ENCODE measurements around the gene HSPA1B. TPM values are rescaled to one million over a fixed set of nuclear protein-coding genes. Genes with fewer than 3 reads are reported as not detected.

The HSPA1B gene
- total RNA-seq, 1 experiment from 2014 or later = 85.1 TPM

DNA sequence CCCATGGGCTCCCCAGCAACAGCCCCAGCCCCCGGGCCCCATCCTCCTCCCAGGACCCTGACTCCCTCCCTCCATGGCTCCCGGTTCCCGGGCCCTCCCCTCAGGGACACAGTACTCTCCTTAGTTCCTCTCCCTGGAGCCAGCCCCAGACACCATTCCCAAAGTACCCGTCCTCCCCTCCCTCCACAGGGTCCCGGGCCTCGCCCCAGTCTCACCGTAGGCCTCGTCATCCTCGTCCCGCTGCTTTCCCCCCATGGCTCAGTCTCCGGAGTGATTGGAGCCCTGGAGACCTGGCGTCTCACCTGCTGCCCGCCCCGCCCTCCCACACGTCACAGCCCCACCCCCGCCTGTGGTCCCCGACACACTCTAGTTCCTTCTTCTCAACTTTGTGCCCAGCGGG lies 51.2 kb downstream of the HSPA1B start, which contains the start of gene SLC44A4:
Gene SLC44A4, minus strand, starts transcription at position 272 of the 400 bp plus-strand sequence. Its CDS starts 17 bp downstream, at position 255.
- Mint-ChIP-seq H3K4me1 (peaks cover 3 to 27% of the 10 kb centered on the region in 2 experiments), H3K9me3 (no peaks in the 10 kb centered on the region), H3K27me3 (ENCODE audit: low read depth) (no peaks in the 10 kb centered on the region; the same call in 1 of the 2 replicates), H3K4me3 (peak within 1 kb of the TSS; percentile 27 to 46; a peak in 4 of 5 replicates), H3K27ac (peak within 1 kb of the TSS in 2 of 3 experiments; percentile 68 to 77; a peak in 5 of 7 replicates), H3K36me3 (ENCODE audit: insufficient read depth in 1 of 3, low read depth in 3 of 3) (peaks cover 30 to 42% (median 41%) of the 10 kb centered on the region in 3 experiments; a peak in 6 of 7 replicates)
- Histone ChIP-seq H4K20me1 (ENCODE audit: control insufficient read depth, insufficient read depth, insufficient read length) (no peaks in the 10 kb centered on the region), H2BK15ac (ENCODE audit: low read depth, low read length) (no peak within 1 kb of the TSS), H3K18ac (ENCODE audit: insufficient read length, low read depth, low read length) (no peak within 1 kb of the TSS), H2BK20ac (ENCODE audit: low read depth, low read length, poor library complexity, severe bottlenecking) (no peak within 1 kb of the TSS), H4K91ac (ENCODE audit: insufficient read length, low read depth, low read length) (no peak within 1 kb of the TSS), H3K4ac (ENCODE audit: low read depth, low read length) (no peak within 1 kb of the TSS), H3K4me2 (ENCODE audit: insufficient read depth, insufficient read length, low read length) (no peak within 1 kb of the TSS), H3K27ac (ENCODE audit: insufficient read length, low read depth, low read length) (no peak within 1 kb of the TSS), H3K9me3 (ENCODE audit: control insufficient read depth, low read depth, low read length) (no peaks in the 10 kb centered on the region), H2AK5ac (ENCODE audit: insufficient read length, low read length) (no peak within 1 kb of the TSS), H2BK120ac (ENCODE audit: low read depth, low read length, poor library complexity, severe bottlenecking) (no peak within 1 kb of the TSS), H3K14ac (ENCODE audit: insufficient read depth, low read length) (no peak within 1 kb of the TSS), H3K79me1 (ENCODE audit: insufficient read depth, low read depth, low read length, poor library complexity, severe bottlenecking) (no peaks in the 10 kb centered on the region), H3K23me2 (ENCODE audit: insufficient read length, low read depth, low read length, poor library complexity, severe bottlenecking) (no peaks in the 10 kb centered on the region), H3K9ac (ENCODE audit: extremely low read depth, insufficient read length, low read length) (no peak within 1 kb of the TSS), H3K23ac (ENCODE audit: insufficient read length, low read depth, low read length) (no peak within 1 kb of the TSS), H3K27me3 (ENCODE audit: insufficient read depth, low read length) (no peaks in the 10 kb centered on the region), H4K5ac (ENCODE audit: insufficient read length, low read depth, low read length) (no peak within 1 kb of the TSS), H3K4me1 (ENCODE audit: insufficient read depth, low read length) (no peaks in the 10 kb centered on the region), H4K8ac (replicated peaks; ENCODE audit: insufficient read length, low read depth, low read length) (no peak within 1 kb of the TSS), H2BK5ac (ENCODE audit: insufficient read length, low read length) (no peak within 1 kb of the TSS), H3T11ph (ENCODE audit: low read length) (no peak within 1 kb of the TSS), H2BK12ac (ENCODE audit: insufficient read length, low read depth, low read length) (no peak within 1 kb of the TSS), H2AFZ (ENCODE audit: low read length) (no peak within 1 kb of the TSS), H3K79me2 (ENCODE audit: insufficient read depth, low read length) (no peaks in the 10 kb centered on the region), H3K56ac (ENCODE audit: insufficient read length, low read depth, low read length) (no peak within 1 kb of the TSS)
- TF ChIP-seq CTCF (conservative IDR thresholded peaks at IDR 0.05) = no peak
- DNase-seq = peak; percentile 71
- WGBS (ENCODE audit: extremely low coverage, insufficient read length, low lambda C conversion rate) = no CpG with 5 or more reads among the region's 18 CpGs

All from H9 (cell line).